Posterior vena cava (tissue), 2 donors: ENCODE data around the gene ACTR1B. TPM values are rescaled to one million over a fixed set of nuclear protein-coding genes. Genes with fewer than 3 reads are reported as not detected.

Experiments
- DNase-seq: peaks from one replicate; pipeline ENCODE4 v3.0.0-alpha.2; 2020; ENCODE audit warnings: low spot score
- intact Hi-C, 2 donors: fragments of 100-400 bp; cut with DNase I; formaldehyde crosslinking; loops; one replicate each; pipeline versions ENCODE4 v1.14.1 to v1.14.2; 2022 to 2023
- total RNA-seq, 2 donors: library from RNA; stranded (reverse); fragmentation: NEBNext Ultra II Directional; extraction: Animal tissue kit (Norgen Biotek cat#: 25700); gene quantifications; one replicate each; pipeline ENCODE4 v1.2.1, GENCODE V29; 2021
- donor health status: DM: yes; HTN: yes; CAD: no.
- donor health status: DM: yes; HTN: yes; CAD: no.

Gene ACTR1B
- total RNA-seq, 2 donors from 2014 or later: 45.3 to 61.1 TPM

DNA sequence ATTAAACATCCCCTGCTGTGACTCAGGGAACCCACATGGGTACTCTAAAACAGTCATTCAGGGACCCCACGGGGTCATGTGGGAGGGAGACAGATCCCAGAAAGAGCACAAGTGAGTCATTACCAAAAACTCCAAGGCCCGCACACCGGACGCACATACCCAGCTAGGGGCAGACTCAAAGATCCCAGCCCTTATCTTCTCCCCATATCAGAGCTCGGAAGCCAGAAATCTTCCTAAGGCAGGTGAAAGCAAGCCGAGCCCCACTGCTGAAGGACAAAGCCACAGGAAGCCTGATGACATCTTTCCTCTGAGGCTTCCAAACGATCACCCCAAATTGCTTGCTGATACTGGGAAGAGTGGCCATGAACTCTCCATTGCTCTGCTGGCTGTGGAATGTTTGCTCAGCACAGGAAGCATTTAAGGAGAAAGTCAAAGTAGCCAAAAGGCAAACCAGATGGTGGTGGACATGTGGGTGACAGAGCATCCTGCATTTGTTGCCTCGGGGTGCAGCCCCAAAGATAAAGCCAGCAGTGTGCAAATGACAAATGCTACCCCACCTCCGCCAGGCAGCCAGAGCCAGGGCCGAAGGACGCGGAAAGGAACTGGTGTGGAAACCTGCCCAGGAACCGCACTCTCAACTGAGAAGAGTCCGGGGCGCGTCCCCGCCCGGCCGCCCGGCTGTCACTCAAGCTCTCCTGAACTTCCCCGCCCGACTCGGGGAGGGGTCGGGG, 784 bp downstream of the ACTR1B start:
- peak; percentile 91 for DNase-seq
- intact Hi-C loops: no loop called here

DNA sequence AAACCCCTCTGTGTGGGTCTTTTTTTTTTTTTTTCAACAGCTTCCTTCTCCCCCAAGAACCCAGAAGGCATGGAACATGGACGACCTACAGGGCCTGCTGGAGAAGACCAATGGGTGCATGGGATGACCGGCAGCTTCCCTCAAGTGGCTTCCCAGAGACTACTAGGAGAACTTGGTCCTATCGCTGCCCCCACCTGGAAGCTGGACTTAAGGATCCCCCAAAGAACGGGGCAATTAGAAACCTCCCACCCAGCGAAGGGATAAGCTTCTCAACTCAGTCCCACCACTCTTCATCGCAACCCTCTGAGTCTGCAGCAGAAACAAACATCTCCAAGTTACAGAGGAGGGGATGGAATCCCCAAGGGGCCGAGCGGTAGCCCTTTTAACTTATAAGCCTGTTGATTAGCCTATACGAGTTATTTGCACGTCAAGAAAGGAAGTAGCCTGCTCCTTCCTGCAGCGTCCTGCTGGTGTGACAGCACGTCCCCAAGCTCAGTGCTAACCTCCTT, 1.4 kb downstream of the ACTR1B start:
- intact Hi-C loops: no loop called here

DNA sequence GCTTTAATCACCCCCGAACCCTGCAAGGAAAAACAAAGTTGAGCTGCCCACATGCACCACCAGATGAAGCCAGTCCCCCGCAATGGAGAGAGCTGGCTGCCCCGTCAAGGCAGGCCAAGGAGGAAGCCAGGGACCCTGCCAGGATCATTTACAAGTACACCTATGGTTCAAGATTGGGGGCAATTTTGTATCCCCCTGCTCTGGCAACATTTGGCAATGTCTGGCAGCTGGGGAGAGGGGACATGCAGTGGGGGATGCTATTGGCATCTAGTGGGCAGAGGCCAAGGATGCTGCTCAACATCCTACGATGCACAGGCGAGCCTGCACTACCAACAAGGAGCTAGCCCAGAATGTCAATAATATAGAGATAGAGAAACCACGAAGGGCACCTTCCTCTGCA, 1.9 kb downstream of the ACTR1B start:
- DNase-seq: no peak
- intact Hi-C loops: no loop called here

More for the DNA sequence above, 1.4 kb downstream of the ACTR1B start:
- no peak for DNase-seq

DNA sequence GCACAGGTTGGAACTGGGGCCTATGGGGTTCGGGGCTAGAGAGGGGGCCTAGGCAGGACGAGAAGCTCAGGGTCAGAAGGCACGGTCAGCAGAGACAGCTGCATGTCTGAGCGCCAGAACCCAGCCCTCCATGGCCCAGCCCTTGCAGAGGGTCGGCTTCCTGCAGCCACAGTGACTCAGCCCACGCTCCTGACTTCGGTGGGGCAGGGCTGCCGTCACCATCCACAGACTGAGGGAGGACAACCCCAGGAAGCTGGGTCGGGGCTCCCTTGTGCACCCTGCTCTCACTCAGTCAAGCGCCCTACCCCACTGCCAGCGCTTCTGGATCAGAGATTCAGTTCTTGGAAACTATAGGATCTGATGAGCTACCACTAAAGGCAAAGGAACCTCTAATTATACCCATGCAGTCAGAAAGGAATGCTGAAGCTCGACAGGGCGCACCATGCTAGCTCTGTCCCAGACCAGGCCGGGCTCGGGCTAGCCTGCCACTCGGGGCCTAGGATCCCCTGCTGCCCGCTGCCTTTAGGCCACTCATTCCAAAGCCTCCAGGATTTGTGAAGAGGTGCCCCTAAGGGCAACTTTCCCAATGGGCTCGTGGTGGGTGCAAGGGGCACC, 3.0 kb downstream of the ACTR1B start:
- intact Hi-C loops: no loop called here
- no peak for DNase-seq

DNA sequence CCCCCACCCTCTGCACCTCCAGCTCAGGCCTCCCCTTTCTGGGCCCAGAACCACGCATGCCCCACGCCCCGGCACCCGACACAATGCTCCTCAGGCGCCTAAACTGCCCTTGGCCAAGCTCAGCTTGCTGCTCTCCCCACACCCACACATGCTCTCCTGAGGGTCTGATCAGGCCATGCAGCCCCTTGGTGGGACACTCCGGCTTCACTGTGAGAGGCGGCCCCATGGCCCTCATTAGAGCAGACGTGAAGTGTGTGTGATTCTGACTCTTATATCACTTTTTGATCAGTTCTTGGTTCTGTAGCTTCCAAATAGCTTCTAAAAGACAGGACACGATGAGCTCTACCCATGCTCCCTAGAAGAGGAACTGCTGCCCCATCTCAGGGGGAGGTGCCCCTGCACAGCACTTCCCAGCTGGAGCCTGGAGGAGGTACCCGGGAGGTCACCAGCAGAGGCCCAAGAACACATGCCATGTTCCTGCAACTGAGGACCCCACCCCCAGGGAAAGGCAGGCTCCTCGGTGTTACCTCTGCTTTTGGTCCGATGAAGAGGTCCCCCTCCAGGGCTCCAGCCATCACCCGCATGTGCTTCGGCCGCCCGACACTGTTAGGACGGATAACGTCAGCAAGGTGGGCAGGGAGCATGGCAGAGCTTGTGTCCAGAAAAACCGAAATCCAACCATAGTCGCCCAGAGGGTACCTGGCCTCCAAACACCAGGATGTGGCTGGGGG, 3.6 kb downstream of the ACTR1B start:
- DNase-seq: no peak
- intact Hi-C loops: no loop called here

DNA sequence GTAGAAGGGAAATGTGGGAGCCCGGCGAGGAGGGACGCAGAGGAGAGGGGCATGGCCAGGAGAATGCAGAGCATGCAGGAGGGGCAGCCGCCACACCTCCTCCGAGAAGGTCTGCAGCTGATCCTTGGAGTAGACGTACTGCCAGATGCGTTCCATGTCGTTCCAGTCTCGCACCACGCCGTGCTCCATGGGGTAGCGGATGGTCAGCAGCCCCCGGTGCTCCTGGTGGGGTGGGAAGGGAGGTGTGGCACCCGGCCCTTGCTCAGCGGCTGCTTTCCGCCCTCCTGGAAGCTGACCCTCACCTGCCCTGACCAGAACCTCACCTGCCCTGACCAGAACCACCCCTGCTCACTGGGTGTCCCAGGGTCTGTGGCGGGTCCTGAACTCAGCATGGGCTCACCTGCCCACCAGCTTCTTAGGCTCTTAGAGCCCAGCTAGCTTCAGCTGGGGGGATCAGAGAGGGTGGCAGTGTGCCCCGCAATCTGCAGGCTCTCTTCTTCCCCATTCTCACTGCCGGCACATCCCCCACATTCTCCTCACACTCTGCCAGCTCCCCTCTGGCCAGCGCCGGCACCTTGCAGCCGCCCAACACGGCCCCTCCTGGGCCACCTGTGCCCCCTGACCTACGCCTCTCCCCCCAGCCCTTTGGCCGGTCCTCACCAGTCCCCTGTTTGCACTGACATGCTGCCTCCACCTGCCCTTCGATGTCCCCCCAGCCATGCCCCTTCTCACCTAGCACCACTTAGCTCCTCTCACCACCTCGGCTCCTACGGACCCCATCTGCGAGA, 4.4 kb downstream of the ACTR1B start:
- DNase-seq: no peak
- intact Hi-C loops: no loop called here

DNA sequence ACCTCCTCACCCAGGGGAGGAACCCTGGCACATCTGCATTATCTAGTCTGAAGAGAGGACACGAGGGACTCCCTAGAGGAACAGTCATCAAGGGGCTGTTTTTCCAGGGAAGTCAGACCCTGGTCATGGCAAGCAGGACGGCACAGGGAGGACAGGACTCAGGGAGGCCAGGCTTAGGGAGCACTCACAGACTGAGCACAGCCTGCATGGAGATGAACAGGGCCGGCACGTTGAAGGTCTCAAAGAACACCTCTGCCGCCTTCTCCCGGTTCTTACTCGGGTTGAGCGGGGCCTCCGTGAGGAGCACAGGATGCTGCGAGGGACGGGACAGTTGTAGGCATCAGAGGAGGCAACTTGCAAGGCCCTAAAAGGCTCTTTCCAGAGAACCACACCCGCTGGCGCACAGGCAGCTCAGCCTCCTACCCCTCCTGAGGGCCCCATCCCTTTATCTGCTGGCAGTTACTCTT, 5.1 kb downstream of the ACTR1B start:
- intact Hi-C loops: no loop called here
- no peak for DNase-seq

DNA sequence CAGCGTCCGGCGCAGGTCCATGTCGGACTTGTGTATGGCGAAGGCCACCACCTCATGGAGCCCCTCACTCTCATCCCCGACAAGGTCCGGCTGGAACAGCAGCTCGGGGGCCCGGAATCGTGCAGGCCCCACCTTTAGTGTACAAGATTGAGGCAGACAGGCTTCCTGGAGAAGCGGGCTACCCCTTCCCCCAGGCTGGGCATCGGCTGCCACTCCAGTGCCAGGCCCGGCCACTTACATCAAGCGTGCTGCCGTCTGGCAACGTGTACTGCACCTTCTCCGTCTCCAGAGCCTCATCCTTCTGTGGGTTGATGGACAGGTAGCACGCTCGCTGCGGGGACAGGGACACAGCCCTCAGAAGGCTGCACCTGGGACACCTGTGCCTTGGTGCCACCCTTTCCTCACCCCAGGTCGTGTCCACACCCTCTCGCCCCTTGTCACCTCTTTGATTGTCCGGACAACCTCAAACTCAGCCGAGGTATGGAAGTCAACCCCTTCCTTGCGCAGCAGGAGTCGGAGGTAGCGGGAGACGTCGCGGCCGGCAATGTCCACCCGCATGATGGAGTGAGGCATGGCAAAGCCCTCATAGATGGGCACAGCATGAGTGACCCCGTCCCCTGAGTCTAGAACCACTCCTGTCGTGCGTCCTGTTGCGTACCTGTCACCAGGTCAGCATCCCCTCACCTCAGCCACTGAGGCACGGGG, 5.7 kb downstream of the ACTR1B start:
- intact Hi-C loops: no loop called here

DNA sequence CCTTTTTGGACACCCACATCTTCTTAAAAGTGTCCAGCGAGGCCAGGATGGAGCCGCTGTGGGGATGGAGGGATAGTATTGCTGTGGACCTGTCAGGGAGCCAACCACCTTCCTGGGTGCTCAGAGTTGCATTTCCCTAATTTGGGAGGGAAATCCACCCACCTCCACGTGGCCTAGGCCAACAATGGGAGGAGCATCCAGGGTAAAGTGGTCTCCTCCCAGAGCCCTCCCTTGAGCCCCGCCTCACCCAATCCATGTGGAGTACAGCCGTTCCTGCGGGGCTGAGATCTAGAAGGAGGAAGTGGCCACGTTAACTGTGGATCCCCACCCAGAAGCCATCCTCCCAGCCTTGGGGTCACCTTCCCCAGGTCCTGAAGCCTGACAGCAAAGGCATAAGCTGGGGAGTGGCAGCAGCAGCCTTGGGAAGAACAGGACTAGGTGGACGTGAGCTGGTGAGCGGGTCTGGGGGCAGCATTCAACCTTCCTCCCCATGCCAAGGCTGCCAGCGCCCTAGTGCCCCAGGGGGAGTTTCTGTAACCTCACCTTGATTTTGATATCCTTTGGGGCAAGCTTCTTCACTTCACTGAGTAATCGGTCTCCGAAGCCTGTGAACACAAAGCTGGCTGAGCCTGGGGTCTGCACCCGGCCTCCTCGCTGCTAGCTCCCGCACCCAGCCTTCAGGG, 6.8 kb downstream of the ACTR1B start:
- intact Hi-C loops: no loop called here
- DNase-seq: no peak

More for the DNA sequence above, 5.7 kb downstream of the ACTR1B start:
- DNase-seq: no peak

DNA sequence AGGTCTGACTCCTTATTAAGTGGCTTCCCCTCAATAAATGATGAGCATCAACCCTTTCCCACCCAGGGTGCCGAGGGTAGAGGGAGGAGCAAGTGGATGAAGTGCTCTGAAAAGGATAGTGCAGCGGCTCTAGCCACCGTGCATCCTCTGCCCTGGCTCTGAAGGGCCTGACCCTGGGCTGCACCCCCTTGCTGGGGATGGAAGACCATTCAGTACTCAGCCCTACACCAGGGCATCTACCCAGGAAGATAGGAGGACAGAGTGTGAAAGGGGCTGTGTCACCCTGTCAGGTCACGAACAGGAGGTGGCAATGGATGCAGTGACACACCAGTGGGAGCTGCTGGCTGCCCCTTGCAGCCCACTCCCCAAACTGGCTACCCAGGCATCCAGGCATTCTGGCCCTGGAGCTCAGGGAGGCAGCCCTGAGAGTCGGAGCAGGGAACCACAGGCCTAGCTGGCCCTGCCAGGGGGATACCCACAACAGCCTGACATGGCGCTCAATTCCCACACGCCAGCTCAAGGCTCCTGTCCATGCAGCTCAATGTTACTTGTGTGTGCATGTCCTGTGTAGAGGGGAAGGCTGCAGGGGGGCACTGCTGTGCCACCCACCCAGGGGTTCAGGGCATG, 7.6 kb downstream of the ACTR1B start:
- DNase-seq: no peak

DNA sequence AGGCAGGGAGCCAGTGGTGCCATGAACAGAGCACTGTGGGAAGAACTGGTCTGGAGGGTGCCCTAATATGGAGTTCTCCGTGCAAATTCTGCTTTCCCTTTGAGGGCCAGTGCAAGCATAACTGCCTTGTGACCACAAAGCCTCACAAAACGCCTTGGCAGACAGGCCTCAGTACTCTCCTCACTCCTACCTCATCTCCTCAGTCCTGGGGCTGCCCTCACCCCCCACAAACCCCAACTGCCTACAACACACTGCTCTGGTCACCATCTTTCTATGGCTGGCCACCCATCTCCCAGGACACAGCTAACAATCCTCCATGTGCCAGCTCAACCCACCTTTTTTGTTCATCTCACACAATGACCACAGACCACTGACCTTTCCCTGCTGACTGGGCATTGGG, 9.1 kb downstream of the ACTR1B start:
- intact Hi-C loops: no loop called here

More for the DNA sequence above, 7.6 kb downstream of the ACTR1B start:
- intact Hi-C loops: no loop called here

DNA sequence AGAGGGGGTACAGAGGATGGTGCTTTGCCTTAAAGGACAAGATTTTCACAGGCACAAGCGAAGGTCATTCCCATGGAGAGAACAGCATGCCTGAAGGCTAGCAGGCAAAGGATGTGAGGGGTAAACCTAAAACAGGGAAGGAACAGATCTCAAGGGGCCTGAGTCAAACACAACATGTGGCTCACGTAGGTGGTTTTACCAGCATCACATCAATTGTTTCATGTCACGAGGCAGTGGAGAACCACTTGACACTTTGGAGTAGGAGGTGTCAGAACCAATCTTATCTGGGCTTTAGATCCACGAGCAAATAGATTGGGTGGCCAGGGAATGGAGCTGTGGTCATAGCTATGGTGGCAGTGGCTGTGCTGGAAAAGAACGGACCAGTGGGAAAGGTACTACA, 9.5 kb downstream of the ACTR1B start:
- no peak for DNase-seq
- intact Hi-C loops: no loop called here

More for the DNA sequence above, 9.1 kb downstream of the ACTR1B start:
- DNase-seq: no peak

DNA sequence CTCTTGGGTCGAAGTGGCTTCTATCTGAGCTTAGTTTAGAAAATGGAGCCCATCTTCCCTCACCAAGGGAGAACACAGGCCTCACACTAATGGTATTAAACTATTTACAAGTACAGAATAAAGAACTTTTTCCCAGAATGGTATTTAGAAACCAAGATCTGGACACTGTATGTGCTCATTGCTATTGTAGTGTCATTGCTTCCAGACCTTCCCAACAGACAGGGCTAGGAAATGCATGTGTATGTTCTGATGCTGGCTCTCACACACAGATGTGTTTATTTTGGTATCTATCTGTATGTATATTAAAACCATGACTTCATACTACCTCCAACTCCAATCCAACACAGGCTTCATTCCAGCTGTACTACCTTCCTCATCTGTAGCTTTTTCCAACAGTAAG, 10.0 kb downstream of the ACTR1B start:
- DNase-seq: no peak
- intact Hi-C loops: no loop called here

DNA sequence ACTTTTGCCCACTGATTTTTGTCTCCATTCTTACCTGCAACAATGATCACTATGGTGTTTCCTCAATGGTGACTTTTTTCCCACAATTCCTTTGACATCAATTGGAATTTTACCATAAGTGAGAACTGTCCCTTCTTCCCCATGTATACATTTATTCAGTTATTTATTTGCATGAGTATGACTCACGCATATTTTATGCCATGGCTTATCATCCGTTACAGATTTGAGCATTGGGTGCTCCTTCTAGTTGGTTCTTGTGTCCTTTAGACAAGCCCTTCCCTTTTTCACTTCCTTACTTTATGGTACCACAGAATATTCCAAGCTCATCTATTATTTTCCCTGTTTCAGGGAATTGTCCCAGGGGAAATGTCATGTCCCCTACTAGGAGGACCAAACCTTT, 10.4 kb downstream of the ACTR1B start:
- intact Hi-C loops: no loop called here
- no peak for DNase-seq

DNA sequence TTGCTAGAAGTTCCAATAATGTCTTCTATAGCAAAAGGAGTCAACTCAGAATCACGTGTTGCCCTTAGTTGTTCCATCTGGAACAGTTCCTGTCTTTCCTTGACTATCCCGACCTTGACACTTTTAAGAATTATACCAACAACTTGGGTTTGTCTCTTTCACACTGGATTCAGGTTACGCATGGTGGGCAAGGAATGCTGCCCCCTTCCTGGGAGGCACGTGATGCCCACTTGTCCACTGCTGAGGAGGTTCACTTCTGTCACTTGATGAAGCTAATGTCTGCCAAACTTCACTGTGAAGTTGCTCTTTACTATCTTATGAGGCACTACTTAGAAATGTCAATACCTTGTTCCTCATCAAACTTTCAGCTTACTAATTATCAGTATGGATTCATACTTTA, 12.7 kb downstream of the ACTR1B start:
- intact Hi-C loops: no loop called here
- DNase-seq: no peak

DNA sequence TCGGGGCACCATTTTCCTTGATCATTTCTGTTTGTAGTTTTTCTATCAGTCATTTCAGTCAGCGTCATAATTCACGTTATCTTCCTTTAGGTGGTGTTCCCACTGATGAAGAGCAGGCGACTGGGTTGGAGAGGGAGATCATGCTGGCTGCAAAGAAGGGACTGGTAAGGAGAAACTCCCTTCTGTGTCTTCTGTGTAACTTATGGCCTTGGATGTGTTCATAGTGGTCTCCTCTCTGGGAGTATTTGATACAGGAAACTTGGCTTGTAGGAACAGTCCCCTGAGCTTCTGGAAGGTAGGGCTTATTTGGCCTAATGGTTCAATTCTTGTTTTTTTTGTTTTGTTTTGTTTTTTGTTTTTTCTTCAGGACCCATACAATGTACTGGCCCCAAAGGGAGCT, 16.9 kb downstream of the ACTR1B start:
- DNase-seq: no peak
- intact Hi-C loops: no loop called here

DNA sequence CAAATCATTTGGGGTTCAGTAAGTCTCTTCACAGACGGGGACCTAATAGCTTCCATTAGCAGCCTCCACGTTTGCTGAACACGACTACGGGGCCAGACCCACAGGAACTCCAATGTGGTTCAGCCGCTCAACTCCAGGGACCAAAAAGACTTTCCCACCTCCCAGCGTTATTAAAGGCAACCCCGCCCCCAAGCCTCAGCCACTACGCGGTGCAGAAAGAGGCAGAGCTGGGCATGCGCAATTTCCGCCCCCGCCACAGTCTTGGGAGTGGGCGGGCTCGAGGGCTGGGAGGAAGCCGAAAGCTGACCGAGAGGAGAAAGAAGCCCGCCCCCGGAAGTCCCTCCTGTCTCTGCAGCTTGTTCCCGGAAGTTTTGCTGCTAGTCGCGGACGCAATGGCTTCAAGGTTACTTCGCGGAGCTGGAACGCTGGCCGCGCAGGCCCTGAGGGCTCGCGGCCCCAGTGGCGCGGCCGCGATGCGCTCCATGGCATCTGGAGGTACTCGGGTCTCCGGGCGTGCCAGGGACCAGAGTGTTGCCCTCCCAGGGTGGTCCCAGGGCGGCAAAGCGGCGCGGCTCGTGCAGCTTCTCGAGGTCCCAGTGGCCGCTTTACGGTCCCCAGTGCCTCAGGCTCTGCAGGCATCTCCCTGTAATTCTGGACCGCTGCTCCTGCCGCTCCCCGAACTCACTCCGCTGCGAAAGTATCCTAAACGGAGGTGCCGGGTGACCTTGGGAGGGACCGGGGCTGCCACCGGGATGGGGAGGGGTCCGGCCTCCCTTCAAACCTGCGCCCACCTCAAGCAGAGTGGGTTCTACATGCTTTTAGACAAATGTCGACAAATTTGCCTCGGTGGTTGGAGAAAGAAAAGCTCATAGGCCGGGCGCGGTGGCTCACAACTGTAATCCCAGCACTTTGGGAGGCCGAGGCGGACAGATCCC, 17.9 kb downstream of the ACTR1B start, which contains the start of gene COX5B:
Gene COX5B, plus strand, starts transcription at position 368 of the 935 bp plus-strand sequence. Its CDS starts 25 bp downstream, at position 393.
- peak; percentile 100 for DNase-seq
- intact Hi-C loops: no loop called here
